Ishikawa (cell line): ENCODE measurements around the gene ARID5A.

ENCODE experiments used
- CEBPB ChIP-seq: IDR thresholded peaks from 2 replicates; pipeline ENCODE4 v1.6.1; 2012
- CREB1 ChIP-seq: IDR thresholded peaks from 2 replicates; pipeline ENCODE4 v1.6.1; 2012; ENCODE audit warnings: low read depth
- EGR1 ChIP-seq: IDR thresholded peaks from 2 replicates; pipeline ENCODE4 v1.6.1; 2012
- EP300 ChIP-seq: IDR thresholded peaks from 2 replicates; pipeline ENCODE4 v1.6.1; 2012; ENCODE audit warnings: borderline replicate concordance
- FOXM1 ChIP-seq: IDR thresholded peaks from 2 replicates; pipeline ENCODE4 v1.6.1; 2012; ENCODE audit warnings: low read depth, borderline replicate concordance
- NFIC ChIP-seq: IDR thresholded peaks from 2 replicates; pipeline ENCODE4 v1.6.1; 2012
- RAD21 ChIP-seq: IDR thresholded peaks from 2 replicates; pipeline ENCODE4 v1.6.1; 2012; ENCODE audit warnings: low read depth
- TAF1 ChIP-seq: IDR thresholded peaks from 2 replicates; pipeline ENCODE4 v1.6.1; 2012; ENCODE audit warnings: low read depth, mild to moderate bottlenecking
- TCF12 ChIP-seq: IDR thresholded peaks from 2 replicates; pipeline ENCODE4 v1.6.1; 2012; ENCODE audit warnings: low read depth
- YY1 ChIP-seq: IDR thresholded peaks from 2 replicates; pipeline ENCODE4 v1.6.1; 2012; ENCODE audit warnings: low read depth
- TF ChIP-seq, protein P1 (sequence below): IDR thresholded peaks from 2 replicates; pipeline ENCODE4 v1.6.1; 2012; ENCODE audit warnings: low read depth, mild to moderate bottlenecking
- TF ChIP-seq, protein P2 (sequence below): IDR thresholded peaks from 2 replicates; pipeline ENCODE4 v1.6.1; 2012

DNA sequence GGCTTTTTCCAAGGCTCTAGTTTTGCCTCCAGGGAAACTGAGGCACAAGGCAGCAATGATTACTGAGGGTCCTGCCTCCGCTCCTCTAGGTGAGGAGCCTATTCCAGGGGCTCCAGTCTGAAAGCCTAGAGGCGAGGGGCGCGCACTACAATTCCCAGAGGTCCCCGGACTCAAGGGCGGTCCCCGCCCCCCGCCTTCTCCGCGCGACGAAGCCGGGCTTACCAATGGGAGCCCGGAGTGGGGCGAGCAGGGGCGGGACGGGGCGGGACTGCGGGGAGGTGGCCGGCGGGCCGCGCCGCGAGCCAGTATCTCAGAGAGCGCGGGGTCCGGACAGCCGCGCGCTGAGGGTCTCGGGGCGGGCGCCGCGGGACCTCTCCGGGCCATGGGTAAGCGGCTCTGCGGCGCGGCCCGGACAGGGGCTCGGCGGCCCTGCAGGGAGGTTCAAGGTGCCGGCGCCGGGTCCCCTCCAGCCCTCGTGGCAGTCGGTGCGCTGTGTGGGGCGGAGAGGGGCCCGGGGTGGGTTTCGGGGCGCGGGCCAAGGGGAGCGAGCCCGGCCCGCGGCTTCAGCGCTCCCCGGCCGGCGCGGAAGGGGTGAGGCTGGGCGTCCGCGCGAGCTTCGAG, at the start of gene ARID5A:
- TF ChIP-seq EP300 (no peak), YY1 (no peak), CREB1 (peak; percentile 64), TCF12 (no peak), CEBPB (no peak), RAD21 (no peak), TAF1 (0 out of 2 replicates have a peak, but pooled peaks have one; percentile 51), FOXM1 (no peak), EGR1 (no peak), NFIC (no peak)
- TF ChIP-seq, protein P1, sequence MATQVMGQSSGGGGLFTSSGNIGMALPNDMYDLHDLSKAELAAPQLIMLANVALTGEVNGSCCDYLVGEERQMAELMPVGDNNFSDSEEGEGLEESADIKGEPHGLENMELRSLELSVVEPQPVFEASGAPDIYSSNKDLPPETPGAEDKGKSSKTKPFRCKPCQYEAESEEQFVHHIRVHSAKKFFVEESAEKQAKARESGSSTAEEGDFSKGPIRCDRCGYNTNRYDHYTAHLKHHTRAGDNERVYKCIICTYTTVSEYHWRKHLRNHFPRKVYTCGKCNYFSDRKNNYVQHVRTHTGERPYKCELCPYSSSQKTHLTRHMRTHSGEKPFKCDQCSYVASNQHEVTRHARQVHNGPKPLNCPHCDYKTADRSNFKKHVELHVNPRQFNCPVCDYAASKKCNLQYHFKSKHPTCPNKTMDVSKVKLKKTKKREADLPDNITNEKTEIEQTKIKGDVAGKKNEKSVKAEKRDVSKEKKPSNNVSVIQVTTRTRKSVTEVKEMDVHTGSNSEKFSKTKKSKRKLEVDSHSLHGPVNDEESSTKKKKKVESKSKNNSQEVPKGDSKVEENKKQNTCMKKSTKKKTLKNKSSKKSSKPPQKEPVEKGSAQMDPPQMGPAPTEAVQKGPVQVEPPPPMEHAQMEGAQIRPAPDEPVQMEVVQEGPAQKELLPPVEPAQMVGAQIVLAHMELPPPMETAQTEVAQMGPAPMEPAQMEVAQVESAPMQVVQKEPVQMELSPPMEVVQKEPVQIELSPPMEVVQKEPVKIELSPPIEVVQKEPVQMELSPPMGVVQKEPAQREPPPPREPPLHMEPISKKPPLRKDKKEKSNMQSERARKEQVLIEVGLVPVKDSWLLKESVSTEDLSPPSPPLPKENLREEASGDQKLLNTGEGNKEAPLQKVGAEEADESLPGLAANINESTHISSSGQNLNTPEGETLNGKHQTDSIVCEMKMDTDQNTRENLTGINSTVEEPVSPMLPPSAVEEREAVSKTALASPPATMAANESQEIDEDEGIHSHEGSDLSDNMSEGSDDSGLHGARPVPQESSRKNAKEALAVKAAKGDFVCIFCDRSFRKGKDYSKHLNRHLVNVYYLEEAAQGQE: no peak
- TF ChIP-seq, protein P2, sequence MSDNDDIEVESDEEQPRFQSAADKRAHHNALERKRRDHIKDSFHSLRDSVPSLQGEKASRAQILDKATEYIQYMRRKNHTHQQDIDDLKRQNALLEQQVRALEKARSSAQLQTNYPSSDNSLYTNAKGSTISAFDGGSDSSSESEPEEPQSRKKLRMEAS: no peak
